GM13977 (cell line): ENCODE results near the gene SPRR5.

Experiments
- DNase-seq: peaks from one replicate; pipeline ENCODE4 v3.0.0; 2012; ENCODE audit warnings: low spot score
- in situ Hi-C: fragments of 300-500 bp; cut with MboI; formaldehyde crosslinking; loops from one replicate; pipeline ENCODE4 v1.12.0; 2022; ENCODE audit warnings: low sequenced_read_pairs, low pct_unique_long_range_greater_than_20kb, mixed read lengths, inconsistent platforms; ENCODE audit not compliant: unreplicated experiment
- TF ChIP-seq, protein P1 (sequence below): IDR thresholded peaks from 2 replicates; pipeline ENCODE4 v1.5.1; 2012; ENCODE audit warnings: mild to moderate bottlenecking, control low read depth; ENCODE audit not compliant: insufficient read depth; ENCODE audit errors: extremely low read depth, missing control alignments

The SPRR5 gene

DNA sequence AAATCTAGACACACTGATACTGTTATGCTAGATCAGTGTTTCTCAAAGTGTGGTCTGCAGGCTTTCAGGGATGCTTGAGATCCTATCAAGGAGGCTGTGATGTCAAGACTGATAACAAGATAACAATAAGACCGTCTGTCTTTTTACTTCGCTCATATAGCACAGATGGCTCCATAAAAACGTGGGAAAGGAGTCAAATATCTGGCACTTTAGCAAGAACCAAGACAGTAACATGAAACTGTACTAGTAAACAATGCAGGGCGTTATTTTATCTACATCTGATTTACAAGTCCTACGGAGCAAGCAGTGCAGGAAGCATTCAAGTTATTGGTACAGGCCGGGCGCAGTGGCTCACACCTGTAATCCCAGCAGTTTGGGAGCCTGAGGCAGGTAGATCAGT lies 50.9 kb downstream of the SPRR5 start:
- in situ Hi-C loops: no loop called here
- DNase-seq: no peak
- TF ChIP-seq, protein P1, sequence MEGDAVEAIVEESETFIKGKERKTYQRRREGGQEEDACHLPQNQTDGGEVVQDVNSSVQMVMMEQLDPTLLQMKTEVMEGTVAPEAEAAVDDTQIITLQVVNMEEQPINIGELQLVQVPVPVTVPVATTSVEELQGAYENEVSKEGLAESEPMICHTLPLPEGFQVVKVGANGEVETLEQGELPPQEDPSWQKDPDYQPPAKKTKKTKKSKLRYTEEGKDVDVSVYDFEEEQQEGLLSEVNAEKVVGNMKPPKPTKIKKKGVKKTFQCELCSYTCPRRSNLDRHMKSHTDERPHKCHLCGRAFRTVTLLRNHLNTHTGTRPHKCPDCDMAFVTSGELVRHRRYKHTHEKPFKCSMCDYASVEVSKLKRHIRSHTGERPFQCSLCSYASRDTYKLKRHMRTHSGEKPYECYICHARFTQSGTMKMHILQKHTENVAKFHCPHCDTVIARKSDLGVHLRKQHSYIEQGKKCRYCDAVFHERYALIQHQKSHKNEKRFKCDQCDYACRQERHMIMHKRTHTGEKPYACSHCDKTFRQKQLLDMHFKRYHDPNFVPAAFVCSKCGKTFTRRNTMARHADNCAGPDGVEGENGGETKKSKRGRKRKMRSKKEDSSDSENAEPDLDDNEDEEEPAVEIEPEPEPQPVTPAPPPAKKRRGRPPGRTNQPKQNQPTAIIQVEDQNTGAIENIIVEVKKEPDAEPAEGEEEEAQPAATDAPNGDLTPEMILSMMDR: no peak

DNA sequence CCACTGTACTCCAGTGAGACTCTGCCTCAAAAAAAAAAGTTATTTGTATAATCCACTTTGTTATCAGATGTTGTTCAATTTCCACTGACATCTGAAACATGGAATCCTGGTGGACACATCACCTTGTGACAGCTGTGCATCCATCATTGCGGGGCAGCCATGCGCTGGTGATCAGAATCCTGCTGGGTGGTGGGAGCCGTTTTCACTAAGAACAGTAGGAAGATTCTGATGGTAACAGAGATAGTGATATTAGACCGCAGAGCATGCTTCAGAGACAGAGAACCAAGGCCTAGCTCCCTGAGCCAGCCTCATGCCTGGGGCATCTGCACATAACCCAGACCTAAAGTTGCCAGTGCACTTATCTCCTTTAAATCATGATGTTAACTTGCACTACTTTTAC lies 51.5 kb downstream of the SPRR5 start:
- no peak for DNase-seq
- in situ Hi-C loops: no loop called here
- TF ChIP-seq, protein P1: no peak
